Measurements from ENCODE around the gene PROP1. TPM values are rescaled to one million over a fixed set of nuclear protein-coding genes. Genes with fewer than 3 reads are reported as not detected.

Gene PROP1
- total RNA-seq, 1 experiment from 2014 or later, result not detected

DNA sequence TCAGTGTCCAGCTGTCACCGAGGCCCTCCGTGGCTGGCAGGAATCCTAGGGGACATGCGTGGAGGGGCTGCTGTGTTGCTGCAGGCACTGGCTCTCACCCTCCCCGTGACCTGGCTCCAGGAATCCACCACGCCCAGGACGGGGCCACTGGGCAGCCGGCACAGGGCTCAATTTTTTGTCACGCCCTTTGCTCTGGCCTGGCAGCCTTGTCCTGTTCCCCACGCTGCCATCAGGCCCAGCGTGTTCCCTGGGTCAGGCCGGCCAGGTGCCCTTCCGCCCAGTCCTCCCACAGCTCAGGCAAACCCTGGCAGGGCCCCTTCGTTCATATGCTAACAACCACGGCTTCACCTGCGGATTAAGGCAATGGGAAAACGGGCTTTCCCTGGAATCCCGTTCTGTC, 37.3 kb downstream of the PROP1 start:
- H3K27me3 ChIP-seq (ENCODE audit: insufficient read depth, low read length), result no peaks in the 10 kb centered on the region
- intact Hi-C loops (cut with micrococcal nuclease), result no loop called here

More for the DNA sequence above, 37.3 kb downstream of the PROP1 start:
- H3K79me2 ChIP-seq (ENCODE audit: insufficient read depth, low read length), result no peaks in the 10 kb centered on the region
- no TSS peak for BruUV-seq (replicated peaks)
- no peaks in the 10 kb centered on the region for H3K9me2 ChIP-seq (ENCODE audit: insufficient read depth)
- no peak overlapping the region for H3K4me2 ChIP-seq (ENCODE audit: low read length)
- no peak for DNase-seq (ENCODE audit: low read depth, low spot score)
- ChIA-PET CTCF (no interaction called here), POLR2A (no interaction called here), RAD21 (ENCODE audit: low non-redundant PET in 1 of 2, low total read pairs in 2 of 2, uncharacterized antibody in 2 of 2, unreplicated experiment in 2 of 2) (no interaction called here)
- ATAC-seq, result no peak
- H3K4me3 ChIP-seq (replicated peaks in 1 of 2; ENCODE audit: low read depth in 1 of 2, low read length in 2 of 2), result no peak overlapping the region
- no peaks in the 10 kb centered on the region for H3K9me3 ChIP-seq (ENCODE audit: control insufficient read depth in 1 of 2, insufficient read depth in 1 of 2, low read depth in 1 of 2, low read length in 2 of 2)
- H3K36me3 ChIP-seq (ENCODE audit: control insufficient read depth in 1 of 2, insufficient read depth in 2 of 2, low read length in 2 of 2), result no peaks in the 10 kb centered on the region
- H3K4me1 ChIP-seq (ENCODE audit: control insufficient read depth in 1 of 2, insufficient read depth in 2 of 2, low read length in 2 of 2), result no peaks in the 10 kb centered on the region
- TF ChIP-seq EZH2 (IDR thresholded peaks at IDR 0.05), result no peak
- TF ChIP-seq CEBPB (IDR thresholded peaks at IDR 0.05; ENCODE audit: low read depth), result no peak
- TF ChIP-seq RAD21 (IDR thresholded peaks at IDR 0.05; ENCODE audit: low read depth), result no peak
- TF ChIP-seq JUND (IDR thresholded peaks at IDR 0.05), result no peak
- TF ChIP-seq FOSL1 (IDR thresholded peaks at IDR 0.05; ENCODE audit: low read depth), result no peak
- no peak for TF ChIP-seq SIN3A (IDR thresholded peaks at IDR 0.05; ENCODE audit: low read depth)
- TF ChIP-seq POLR2AphosphoS5 (IDR thresholded peaks at IDR 0.05; ENCODE audit: low read depth, low read length), result no peak
- no peak for TF ChIP-seq EGR1 (IDR thresholded peaks at IDR 0.05; ENCODE audit: low read depth)
- TF ChIP-seq, protein P1, sequence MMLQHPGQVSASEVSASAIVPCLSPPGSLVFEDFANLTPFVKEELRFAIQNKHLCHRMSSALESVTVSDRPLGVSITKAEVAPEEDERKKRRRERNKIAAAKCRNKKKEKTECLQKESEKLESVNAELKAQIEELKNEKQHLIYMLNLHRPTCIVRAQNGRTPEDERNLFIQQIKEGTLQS (IDR thresholded peaks at IDR 0.05), result no peak
- no peak for TF ChIP-seq SRF (IDR thresholded peaks at IDR 0.05; ENCODE audit: low read depth)
- TF ChIP-seq, protein P2, sequence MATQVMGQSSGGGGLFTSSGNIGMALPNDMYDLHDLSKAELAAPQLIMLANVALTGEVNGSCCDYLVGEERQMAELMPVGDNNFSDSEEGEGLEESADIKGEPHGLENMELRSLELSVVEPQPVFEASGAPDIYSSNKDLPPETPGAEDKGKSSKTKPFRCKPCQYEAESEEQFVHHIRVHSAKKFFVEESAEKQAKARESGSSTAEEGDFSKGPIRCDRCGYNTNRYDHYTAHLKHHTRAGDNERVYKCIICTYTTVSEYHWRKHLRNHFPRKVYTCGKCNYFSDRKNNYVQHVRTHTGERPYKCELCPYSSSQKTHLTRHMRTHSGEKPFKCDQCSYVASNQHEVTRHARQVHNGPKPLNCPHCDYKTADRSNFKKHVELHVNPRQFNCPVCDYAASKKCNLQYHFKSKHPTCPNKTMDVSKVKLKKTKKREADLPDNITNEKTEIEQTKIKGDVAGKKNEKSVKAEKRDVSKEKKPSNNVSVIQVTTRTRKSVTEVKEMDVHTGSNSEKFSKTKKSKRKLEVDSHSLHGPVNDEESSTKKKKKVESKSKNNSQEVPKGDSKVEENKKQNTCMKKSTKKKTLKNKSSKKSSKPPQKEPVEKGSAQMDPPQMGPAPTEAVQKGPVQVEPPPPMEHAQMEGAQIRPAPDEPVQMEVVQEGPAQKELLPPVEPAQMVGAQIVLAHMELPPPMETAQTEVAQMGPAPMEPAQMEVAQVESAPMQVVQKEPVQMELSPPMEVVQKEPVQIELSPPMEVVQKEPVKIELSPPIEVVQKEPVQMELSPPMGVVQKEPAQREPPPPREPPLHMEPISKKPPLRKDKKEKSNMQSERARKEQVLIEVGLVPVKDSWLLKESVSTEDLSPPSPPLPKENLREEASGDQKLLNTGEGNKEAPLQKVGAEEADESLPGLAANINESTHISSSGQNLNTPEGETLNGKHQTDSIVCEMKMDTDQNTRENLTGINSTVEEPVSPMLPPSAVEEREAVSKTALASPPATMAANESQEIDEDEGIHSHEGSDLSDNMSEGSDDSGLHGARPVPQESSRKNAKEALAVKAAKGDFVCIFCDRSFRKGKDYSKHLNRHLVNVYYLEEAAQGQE (IDR thresholded peaks at IDR 0.05; ENCODE audit: low read depth), result no peak
- no peak for TF ChIP-seq YY1 (IDR thresholded peaks at IDR 0.05; ENCODE audit: extremely low read depth, insufficient replicate concordance, low read depth, low read length)
- no peak for TF ChIP-seq POLR2A (IDR thresholded peaks at IDR 0.05; ENCODE audit: borderline replicate concordance, extremely low read depth, insufficient read depth, insufficient read length)
- TF ChIP-seq, protein P3, sequence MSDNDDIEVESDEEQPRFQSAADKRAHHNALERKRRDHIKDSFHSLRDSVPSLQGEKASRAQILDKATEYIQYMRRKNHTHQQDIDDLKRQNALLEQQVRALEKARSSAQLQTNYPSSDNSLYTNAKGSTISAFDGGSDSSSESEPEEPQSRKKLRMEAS (IDR thresholded peaks at IDR 0.05), result no peak
- no peak for TF ChIP-seq TCF7L2 (IDR thresholded peaks at IDR 0.05; ENCODE audit: borderline replicate concordance, extremely low read depth, insufficient read depth, insufficient read length)
- no peak for TF ChIP-seq ZFX (IDR thresholded peaks at IDR 0.05)
- TF ChIP-seq SP1 (IDR thresholded peaks at IDR 0.05; ENCODE audit: low read depth), result no peak
- H3K27ac ChIP-seq (ENCODE audit: low read depth, low read length), result no peak overlapping the region
- H3K9ac ChIP-seq (ENCODE audit: low read length), result no peak overlapping the region
- H4K20me1 ChIP-seq (ENCODE audit: insufficient read depth), result no peaks in the 10 kb centered on the region
- no peak overlapping the region for H2AFZ ChIP-seq (ENCODE audit: low read depth, low read length, poor library complexity, severe bottlenecking)
